HG03439 (cell line): ENCODE measurements around the gene ALDH3A1.

ENCODE experiments used
- ATAC-seq: cut with Tn5 transposase; IDR thresholded peaks from one replicate; pipeline ENCODE4 v1.9.1; 2021; ENCODE audit warnings: mild to moderate bottlenecking, moderate library complexity; ENCODE audit not compliant: unreplicated experiment

ALDH3A1 gene

DNA sequence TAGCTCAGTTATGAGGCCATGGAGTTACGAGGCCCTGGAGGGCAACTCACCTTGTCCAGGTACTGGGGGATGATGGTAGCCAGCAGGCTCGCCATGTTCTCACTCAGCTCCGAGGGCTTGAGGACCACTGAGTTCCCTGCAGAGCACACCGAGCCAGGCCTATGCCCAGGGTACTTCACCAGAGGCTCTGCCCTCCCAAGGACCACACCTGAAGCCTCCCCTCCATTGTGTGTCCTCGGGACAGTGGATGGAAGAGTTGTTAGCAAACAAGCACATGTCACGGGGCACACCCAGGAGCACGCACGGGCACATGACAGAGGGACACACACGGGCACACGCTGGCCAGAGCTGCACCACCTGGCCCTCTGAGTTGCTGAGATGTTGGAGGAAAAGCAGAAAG, 5.6 kb downstream of the ALDH3A1 start:
- no peak for ATAC-seq

DNA sequence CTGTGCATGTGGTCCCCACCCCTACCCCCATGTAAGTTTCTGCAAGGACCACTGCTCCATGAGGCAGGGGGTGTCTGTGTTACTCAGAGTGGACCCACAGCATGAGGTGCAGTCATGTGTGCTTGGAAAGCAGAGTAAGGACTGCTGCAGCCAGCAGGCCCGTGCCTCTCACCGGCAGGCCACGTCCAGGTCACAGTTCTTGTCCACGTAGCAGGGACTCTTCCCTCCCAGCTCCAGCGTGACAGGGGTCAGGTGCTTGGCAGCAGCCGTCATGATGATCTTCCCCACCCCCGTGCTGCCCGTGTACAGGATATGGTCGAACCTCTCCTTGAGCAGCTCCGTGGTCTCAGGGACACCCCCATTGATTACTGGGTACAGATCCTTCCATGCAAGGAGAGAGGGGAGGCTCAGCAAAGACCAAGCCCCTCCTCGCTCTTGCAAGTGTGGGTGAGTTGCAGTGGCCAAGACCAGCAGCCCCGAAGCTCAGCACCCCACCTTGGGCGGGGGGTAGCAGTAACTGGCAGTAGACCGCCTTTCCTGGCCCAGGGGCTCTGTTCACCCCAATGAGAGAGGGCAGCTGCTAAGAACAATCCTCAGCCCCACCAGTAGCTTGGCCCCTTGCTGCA, 6.2 kb downstream of the ALDH3A1 start:
- ATAC-seq, result no peak

DNA sequence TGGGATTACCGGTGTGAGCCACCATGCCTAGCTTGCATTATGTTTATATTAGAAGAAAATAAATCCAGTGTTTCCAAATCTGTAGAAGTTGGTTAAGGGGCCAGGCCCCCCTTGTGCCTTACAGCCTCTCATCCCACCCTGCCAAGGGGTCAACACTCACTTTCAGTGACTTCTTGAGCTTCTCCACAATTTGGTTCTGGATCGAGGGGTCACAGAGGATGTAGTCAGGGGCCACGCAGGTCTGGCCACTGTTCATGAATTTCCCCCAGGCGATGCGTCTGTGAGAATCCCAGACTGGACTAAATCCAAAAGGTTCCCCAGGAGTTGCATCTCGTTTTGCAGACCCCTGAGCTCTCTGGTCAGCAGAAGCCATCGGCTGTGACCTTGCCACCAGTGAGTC, 7.2 kb downstream of the ALDH3A1 start:
- ATAC-seq, result no peak

DNA sequence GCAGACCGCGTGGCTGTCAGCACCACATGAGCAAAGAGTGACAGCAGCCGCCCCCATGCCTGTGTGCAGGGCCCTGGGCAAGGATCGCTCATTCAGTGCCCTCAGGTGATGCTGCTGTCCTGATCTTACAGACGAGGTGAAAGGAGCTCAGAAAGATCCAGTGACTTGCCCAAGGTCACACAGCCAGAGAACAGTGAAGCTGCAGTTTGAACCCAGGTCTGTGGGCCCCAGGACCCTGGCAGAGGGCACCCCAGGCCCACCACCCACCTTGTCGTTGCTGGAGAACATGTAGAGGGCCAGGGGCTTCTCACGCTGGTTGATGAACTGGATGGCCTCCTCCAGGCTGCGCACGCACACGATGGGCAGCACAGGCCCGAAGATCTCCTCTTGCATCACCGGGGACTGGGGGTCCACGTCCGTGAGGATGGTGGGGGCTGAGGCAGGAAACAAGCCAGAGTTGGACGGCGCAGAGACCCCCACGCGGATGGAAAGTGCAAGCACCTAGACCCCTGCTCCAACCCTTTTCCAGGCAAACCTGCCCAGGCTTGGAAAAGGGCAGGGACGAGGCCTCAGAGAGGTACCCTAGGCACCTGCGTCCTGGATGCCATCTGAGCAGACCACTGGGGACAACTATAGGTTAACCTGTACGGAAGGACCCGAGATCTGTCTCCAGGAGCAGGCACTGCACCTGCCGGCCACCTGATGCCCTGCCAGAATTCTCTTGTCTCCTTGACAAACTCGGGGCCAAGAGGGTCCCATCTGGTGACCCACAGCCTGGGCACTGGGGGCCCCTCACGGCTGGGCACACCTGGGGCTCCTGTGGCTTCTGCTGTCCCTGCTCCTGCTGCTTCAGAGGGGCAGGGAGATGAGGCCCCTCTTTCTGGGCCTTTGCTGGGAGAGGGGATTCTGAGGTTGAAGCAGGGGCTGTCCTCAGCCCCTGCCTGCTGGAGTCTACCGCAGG, 8.6 kb downstream of the ALDH3A1 start:
- ATAC-seq, result no peak

DNA sequence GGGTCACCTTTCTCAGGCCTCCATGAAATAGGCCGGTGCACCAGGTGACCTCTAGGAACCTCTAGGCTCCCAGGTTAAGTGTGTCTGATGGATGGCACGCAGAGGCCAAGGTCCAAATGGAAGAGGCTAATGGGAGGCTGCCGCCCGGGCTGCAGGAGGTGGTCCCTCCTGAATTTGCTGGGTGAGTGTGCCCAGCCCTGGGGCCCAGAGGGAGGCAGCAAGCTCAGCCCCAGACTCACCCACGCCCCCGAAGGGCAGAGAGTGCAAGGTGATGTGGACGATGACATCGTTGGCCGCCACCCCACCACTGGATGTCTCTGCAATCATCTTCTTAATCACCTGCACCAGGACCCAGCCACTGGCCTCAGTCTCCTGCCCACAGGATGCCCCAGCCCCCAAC, 9.3 kb downstream of the ALDH3A1 start:
- ATAC-seq, result no peak

DNA sequence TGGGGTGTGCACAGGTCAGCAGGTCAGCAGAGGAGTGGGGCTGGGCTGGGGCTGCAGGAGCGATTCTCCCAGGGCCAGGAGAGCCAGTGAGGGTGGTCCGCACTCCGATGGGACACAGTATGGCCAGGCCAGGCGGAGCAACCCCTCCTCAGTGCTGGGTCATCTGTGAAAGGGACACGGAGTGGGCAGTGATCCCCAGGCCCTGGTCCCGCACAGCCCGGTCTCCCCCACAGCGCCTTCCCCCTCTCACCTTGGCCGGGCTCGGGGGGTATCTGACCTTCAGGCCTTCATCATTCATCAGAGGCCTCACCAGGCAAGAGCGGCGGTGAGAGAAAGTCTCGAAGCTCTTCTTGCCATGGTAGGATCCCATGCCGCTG, 10.0 kb downstream of the ALDH3A1 start:
- no peak for ATAC-seq

DNA sequence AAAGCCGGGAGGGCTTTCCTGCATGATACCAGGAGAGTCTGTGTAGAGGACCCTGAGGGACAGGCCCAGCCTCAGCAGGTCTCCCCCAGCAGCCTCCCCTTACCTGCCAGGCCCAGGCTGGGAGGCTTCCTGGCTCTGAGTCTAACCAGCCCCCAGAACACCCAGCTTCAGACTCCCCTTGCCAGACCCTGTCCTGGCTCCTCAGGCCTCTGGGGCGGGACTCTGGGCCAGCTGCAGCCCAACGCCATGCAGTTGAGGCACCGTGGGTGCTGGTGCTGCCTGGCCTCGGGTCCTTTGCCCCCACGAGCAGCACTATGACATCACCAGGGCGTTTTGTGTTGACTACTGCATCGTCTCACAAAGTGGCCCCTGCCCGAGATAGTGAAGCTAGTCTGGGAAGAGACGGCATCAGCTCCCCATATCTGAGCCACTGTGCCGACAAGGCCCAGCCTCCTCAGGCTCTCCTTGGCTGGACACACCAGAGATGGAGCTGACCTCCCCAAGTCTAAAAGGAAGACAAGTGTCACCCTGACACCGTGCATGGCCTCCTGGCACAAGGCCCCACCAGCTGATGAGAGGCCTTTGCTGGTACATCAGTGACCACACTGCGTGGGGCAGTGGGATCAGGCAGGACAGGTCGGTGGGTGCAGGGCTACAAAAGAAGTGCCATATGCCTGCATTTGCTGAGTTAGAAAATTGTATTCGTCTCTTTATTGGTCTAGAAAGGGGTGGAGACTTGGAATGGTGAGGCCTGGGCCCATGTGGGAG, 10.6 kb downstream of the ALDH3A1 start:
- ATAC-seq, result no peak

DNA sequence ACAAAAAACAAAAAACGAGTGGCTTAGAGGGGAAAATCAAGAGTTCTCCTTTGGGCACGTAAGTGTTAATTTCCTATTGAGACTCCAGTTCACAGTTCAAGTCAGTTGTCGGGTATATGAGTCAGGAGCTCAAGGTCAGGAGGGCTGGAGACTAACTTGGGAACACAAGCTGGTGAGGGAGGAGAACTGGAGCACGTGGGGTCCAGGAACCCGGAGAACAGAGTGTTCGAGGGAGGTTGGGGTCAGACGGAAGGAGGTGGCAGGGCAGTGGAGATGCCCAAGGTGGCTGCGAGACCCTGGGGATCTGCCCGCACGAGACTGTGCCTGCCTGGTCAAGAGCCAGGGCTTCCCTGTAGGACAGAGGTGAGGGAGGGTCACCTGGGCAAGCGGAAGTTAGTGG, 12.0 kb downstream of the ALDH3A1 start:
- no peak for ATAC-seq

DNA sequence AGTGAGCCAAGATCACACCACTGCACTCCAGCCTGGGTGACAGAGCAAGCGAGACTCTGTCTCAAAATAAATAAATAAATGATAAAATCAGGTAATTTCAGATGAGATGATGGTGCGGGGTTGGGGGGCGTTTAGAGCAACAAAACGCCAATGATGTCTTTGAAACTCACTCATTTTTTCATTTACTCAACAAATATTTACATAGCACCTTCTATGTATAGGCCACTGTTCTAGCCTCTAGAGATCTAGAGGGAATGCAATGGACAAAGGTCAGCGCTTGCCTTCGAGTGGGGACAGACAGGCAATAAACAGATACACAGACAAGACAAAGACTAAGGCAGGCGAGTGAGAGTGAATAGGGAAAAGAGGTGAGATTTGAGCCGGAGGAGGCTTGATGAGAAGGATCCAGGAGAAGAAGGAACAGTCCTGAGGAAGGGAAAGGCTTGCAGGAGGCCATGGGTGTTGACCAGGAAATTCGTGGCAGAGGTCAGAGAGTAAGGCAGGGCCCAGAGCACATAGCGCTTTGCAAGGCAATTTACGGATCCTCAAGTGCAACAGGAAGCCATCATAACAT, 14.1 kb downstream of the ALDH3A1 start:
- ATAC-seq, result no peak

DNA sequence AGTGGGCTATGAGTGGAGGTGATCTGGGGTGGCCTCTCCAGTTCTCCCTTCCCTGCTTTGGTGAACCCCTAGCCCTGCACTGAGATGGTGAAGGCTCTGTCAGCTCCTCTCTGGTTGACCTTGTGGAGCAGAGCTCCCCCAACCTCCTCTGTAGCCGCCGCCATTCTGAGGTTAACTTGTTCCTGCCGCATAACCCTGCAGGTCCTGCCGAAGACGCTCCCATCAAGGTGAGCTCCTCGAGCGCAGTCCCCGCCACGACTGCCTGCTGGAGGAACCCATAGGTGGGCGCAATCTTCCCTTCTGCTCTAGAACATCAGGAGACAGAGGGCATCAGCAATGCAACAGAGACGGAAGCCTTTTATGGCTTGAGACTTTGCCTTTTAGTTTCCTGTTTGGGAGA, 16.5 kb downstream of the ALDH3A1 start:
- no peak for ATAC-seq

DNA sequence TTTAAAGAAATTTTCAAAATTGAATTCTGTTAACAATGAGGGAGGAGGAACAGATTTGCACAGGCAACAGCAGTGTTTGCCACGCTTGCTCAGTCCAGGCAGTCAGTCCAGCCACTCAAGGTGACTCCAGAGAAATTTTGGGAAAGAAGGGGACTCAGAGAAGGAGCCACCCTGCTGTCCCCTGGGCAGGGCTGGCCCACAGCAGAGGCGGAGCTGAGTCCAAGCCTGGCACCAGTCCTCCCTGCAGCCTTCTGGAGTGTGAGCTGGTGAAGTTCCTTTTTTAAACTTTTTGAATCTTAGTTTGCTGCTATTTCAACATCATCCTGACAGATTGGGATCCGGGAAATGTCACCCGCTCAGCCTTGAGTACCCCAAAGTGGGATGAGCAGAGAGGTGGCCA, 17.3 kb downstream of the ALDH3A1 start:
- no peak for ATAC-seq

DNA sequence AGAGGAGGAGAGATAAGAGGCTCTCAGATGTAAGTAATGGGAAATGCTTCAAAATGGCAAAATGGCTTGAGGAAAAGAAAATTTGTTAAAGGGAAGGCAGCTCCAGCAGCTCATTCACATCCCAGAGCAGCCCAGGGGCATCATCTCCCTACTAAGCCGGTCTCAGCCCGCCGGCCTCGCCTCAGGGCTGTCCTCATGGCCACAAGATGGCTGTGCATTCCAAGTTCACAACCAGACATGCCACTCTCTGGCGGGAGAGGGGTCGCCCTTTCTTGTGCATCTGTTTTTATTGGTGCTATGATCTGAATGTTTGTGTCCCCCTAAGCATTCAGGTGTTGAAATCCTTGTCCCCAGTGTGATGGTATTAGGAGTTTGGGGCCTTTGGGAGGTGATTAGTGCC, 18.2 kb downstream of the ALDH3A1 start:
- no peak for ATAC-seq

DNA sequence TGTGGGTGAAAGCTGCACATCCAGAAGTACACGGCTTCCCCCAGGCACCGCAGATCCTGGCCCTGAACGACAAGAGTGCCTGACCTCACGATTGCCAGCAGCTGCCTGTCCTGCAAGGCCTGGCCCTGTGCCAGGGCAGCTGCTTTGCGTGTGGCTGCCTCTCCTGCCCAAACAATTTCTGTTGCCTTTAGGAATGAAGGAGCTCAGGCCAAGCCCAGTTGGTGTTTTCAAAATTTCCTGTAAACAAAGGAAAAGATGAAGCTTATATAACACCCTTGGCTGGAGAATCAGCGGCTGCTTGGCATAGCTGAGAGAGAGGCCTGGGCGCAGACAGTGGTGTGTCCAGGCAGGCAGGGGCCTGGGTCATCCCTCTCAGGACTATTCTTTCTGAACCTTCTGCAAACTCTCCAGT, 20.0 kb downstream of the ALDH3A1 start:
- no peak for ATAC-seq

DNA sequence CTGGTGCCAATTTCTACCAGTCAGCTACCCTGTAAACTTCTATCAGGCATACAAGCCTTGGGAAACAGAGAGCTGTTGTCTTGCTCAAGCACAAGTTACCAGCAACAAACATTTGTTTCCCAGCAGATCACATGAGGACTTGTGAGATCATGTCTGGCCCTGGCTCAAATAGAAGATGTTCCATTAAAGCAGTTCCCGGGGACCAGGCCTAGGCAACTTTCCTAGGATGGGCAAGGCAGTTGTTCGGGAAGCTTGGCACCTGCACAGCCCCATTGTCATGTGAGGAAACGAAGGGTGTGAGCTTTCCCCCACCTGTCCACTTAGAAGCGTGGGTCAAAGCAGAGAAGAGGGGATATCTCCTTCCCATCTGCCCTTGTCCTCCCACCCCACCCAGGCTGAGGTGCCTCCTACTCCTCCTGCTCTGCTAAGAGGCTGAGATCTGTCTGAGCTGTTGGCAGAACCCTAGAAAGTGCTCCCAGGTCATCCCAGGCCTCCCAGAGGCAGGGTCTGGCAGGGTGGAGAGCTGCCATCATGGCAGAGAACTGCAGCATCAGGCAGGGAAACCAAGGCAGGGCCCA, 20.5 kb downstream of the ALDH3A1 start:
- ATAC-seq, result no peak

DNA sequence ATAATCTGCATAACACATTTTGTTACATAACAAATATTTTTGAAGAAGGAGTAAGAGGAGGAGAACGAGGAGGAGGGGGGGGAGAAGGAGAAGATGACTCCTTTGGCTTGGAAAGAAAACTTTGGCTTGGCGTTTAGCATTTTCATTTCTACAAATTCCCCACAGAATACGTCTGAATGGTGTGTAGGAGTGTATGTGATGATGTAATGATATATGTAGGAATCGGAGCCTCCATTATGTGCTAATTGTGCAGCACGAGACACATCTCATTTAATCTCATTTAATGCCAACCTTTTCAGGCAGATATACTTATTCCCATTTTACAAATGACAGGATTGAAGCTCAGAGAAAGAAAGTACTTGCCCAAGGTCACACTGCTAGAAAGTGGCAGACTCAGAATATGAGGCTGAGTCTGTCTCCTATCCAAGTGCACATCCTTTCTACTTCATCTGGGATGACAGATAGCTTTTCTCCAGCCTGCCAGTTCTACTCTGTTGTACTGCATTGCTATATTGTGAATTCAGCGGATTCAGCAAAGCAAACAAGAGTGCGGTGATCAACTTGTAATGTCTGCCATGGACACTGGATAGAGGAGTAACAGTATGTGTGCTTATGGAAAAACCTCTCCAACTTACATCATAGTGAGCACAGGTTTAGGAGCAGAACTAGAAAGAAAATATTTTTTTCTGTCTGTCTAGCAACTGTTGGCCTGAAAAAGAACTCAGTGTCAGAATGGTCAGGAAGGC, 21.3 kb downstream of the ALDH3A1 start:
- ATAC-seq, result no peak

DNA sequence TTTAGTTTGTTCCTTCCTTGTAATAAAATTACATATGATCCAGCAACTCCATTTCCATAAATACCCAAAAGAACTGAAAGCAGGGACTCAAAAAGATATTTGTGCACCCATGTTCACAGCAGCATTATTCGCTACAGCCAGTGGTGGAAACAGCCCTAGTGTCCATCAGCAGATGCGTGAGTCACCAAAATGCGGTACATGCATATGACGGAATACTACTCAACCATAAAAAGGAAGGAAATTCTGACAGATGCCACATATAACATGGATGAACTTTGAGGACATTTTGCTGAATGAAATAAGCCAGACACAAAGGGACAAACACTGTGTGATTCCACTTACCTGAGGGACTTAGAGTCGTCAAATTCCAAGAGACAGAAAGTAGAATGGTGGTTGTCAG, 22.6 kb downstream of the ALDH3A1 start:
- no peak for ATAC-seq

DNA sequence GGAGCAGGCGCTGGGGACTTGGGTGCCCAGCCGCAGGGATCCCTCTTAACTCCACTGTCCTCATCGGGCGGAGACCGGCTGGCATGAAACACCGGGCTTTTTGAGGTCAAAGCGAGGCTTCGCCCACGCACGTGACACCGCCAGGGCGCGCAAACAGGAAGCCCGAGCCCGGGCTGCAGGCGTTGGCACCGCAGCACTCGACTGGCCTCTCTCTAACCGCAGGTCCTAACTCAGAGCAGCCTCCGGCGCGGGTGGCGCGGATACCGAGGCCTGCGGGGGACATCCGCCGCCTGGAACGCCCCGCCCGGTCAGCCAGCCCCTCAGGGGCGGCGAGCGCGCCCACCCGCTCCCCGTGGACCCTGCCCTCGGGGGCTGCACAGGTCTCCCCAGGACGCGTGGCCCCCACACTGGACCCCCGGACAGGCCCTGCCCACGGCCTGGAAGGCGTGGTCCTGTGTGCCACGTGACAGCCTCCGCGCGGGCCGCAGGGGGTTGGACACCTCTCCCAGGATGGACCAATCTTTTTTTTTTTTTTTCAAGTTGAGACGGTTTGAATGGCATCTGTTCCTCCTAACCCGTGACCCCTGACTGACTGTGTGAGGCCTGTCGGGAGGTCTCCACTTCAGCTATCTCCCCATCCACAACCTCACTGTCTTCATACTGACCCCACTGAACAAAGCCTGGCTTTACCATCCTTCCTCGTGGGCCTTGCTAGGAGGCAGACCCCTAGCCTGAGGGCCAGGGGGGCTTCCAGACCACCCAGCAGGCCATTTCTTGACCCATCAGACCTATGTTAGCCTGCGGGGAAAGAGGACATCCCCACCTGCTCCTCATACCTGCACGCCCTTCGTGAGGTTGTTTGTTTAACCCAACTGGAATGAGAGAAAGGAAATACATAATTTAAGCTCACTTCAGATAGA, 23.3 kb downstream of the ALDH3A1 start:
- ATAC-seq, result no peak

DNA sequence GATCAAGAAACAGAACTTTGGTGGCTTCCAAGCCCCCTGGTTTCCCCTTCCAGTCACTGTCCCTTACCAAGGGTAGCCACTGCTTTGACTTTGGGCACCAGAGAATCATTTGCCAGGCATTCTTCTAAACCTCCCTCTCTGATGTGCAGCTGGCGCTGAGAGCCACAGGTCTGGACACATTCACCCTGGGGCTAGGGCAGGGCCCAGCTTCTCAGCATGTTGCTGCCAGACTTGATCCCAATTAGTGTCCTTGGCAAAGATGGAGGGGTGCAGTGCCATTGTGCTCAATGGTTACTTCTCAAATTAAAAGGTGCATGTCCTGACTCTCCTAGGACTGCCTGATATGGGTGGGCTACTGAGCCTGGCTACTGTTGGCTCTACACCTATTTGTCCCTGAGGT, 24.1 kb downstream of the ALDH3A1 start:
- ATAC-seq, result no peak
